Chondrocyte (in vitro differentiated cells): ENCODE measurements around the gene TUBB4B. TPM values are rescaled to one million over a fixed set of nuclear protein-coding genes. Genes with fewer than 3 reads are reported as not detected.

ENCODE experiments used
- DNase-seq: peaks from one replicate; pipeline ENCODE4 v3.0.0; 2021; ENCODE audit warnings: mixed read lengths, low spot score
- H3K27ac Mint-ChIP-seq: one replicate; pipeline ENCODE4 v1.8.0; 2021; ENCODE audit warnings: mild to moderate bottlenecking, moderate library complexity, mixed read lengths; ENCODE audit not compliant: unreplicated experiment
- H3K27me3 Mint-ChIP-seq: 2 replicates; pipeline ENCODE4 v1.8.0; 2021; ENCODE audit warnings: low read depth, mixed read lengths
- H3K36me3 Mint-ChIP-seq: 2 replicates; pipeline ENCODE4 v1.8.0; 2021; ENCODE audit warnings: low read depth, mixed read lengths
- H3K4me1 Mint-ChIP-seq: 2 replicates; pipeline ENCODE4 v1.8.0; 2021; ENCODE audit warnings: low read depth, mild to moderate bottlenecking, mixed read lengths
- H3K4me3 Mint-ChIP-seq: one replicate; pipeline ENCODE4 v1.8.0; 2021; ENCODE audit warnings: mild to moderate bottlenecking, moderate library complexity, mixed read lengths; ENCODE audit not compliant: unreplicated experiment
- H3K9me3 Mint-ChIP-seq: 2 replicates; pipeline ENCODE4 v1.8.0; 2021; ENCODE audit warnings: low read depth, mixed read lengths
- total RNA-seq: library from RNA; stranded (reverse); gene quantifications from 3 replicates; pipeline ENCODE4 v1.2.1, GENCODE V29; 2021
- TF ChIP-seq, protein P1 (sequence below): fragments of 200-600 bp; sonication (generic); IDR thresholded peaks from 2 replicates; pipeline ENCODE4 v1.5.0; 2021; ENCODE audit warnings: antibody characterized with exemption, mild to moderate bottlenecking, moderate library complexity

Gene TUBB4B
- total RNA-seq, 1 donor from 2014 or later: 117 TPM

DNA sequence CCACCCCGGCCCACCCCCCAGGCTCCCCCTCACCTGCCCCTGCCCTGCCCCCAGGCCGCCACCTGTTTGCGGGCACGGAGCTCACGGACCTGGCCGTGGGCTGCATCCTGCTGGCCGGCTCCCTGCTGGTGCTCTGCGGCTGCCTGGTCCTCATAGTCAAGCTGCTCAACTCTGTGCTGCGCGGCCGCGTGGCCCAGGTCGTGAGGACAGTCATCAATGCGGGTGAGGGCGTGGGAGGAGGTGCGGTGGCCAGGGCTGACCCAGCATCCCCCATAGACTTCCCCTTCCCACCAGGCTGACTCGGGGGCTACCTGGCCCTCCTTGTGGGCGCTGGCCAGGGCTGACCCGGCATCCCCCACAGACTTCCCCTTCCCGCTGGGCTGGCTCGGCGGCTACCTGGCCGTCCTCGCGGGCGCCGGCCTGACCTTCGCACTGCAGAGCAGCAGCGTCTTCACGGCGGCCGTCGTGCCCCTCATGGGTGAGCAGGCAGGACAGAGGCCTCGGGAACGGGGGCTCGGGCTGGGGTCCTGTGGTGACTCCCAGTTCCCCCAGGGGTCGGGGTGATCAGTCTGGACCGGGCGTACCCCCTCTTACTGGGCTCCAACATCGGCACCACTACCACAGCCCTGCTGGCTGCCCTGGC, 6.9 kb upstream of the TUBB4B start:
- no peak overlapping the region for H3K4me3 Mint-ChIP-seq
- TF ChIP-seq, protein P1, sequence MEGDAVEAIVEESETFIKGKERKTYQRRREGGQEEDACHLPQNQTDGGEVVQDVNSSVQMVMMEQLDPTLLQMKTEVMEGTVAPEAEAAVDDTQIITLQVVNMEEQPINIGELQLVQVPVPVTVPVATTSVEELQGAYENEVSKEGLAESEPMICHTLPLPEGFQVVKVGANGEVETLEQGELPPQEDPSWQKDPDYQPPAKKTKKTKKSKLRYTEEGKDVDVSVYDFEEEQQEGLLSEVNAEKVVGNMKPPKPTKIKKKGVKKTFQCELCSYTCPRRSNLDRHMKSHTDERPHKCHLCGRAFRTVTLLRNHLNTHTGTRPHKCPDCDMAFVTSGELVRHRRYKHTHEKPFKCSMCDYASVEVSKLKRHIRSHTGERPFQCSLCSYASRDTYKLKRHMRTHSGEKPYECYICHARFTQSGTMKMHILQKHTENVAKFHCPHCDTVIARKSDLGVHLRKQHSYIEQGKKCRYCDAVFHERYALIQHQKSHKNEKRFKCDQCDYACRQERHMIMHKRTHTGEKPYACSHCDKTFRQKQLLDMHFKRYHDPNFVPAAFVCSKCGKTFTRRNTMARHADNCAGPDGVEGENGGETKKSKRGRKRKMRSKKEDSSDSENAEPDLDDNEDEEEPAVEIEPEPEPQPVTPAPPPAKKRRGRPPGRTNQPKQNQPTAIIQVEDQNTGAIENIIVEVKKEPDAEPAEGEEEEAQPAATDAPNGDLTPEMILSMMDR: no peak
- H3K36me3 Mint-ChIP-seq: no peaks in the 10 kb centered on the region
- no peak overlapping the region for H3K27ac Mint-ChIP-seq
- H3K9me3 Mint-ChIP-seq: no peaks in the 10 kb centered on the region
- H3K27me3 Mint-ChIP-seq: no peaks in the 10 kb centered on the region
- peaks cover 4% of the 10 kb centered on the region for H3K4me1 Mint-ChIP-seq
- DNase-seq: no peak

DNA sequence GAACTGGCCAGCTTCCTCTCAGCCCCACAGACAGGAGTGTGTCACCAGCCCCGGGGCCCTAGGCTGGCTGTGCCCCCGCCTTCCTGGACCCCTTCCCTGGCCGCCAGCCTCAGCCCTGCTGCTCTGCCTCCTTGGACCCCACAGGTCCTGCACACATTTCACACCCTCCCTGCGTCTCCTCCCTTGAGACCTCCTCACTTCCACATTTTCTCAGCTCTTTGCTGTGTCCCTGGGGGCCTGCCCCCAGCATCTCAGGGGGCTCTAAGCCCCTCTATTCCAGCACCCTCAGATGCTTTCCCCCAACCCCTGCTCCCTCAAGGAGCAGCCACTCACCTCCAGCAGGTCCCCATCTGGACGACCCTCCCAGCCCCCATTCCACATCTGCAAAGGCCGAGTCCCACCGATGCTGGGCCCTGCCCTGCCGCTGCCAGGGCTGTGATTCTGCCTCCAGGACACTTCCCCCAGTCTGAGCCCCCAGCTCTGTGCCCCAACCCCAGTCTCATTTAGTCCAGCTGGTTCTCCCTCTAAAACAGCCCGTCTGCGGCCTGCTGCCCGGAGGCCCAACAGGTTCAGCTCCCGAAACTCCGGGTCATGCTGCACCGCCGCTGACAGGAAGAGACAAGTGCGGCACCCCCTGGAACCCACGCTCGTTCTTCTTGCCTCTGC, 6.2 kb upstream of the TUBB4B start:
- Mint-ChIP-seq H3K4me3 (no peak overlapping the region), H3K4me1 (peaks cover 9% of the 10 kb centered on the region), H3K27ac (no peak overlapping the region), H3K27me3 (no peaks in the 10 kb centered on the region), H3K9me3 (no peaks in the 10 kb centered on the region), H3K36me3 (no peaks in the 10 kb centered on the region)
- TF ChIP-seq, protein P1: no peak
- DNase-seq: no peak

DNA sequence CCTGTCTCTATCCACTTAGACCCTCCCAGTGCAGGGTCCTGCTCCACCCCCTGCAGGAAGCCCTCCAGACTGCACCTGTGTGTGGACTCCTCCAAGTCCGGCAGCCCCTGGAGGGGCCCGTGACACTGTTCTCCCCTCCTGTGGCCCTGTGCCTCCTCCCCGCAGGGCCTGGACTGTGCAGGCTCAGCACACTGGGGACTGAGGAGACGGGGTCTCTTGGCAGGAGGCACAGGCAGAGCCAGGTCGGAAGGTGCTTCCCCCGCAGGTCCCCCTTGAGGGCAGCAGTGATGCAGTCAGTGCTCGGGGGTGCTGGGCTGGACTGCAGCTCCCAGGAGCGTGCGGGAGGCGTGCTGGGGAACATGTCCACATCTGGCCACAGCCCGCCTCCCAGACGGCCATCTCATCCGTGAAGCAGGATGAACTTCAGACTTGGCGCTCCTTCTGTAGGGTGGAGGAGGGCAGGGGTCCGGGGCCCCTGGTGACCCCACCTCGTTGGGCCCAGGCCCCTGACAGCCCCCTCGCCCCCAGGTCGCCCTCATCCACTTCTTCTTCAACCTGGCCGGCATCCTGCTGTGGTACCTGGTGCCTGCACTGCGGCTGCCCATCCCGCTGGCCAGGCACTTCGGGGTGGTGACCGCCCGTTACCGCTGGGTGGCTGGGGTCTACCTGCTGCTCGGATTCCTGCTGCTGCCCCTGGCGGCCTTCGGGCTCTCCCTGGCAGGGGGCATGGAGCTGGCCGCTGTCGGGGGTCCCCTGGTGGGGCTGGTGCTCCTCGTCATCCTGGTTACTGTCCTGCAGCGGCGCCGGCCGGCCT, 5.5 kb upstream of the TUBB4B start:
- Mint-ChIP-seq H3K27me3 (no peaks in the 10 kb centered on the region), H3K36me3 (no peaks in the 10 kb centered on the region), H3K4me1 (peaks cover 11% of the 10 kb centered on the region), H3K9me3 (no peaks in the 10 kb centered on the region), H3K27ac (no peak overlapping the region), H3K4me3 (no peak overlapping the region)
- no peak for DNase-seq
- TF ChIP-seq, protein P1: no peak

DNA sequence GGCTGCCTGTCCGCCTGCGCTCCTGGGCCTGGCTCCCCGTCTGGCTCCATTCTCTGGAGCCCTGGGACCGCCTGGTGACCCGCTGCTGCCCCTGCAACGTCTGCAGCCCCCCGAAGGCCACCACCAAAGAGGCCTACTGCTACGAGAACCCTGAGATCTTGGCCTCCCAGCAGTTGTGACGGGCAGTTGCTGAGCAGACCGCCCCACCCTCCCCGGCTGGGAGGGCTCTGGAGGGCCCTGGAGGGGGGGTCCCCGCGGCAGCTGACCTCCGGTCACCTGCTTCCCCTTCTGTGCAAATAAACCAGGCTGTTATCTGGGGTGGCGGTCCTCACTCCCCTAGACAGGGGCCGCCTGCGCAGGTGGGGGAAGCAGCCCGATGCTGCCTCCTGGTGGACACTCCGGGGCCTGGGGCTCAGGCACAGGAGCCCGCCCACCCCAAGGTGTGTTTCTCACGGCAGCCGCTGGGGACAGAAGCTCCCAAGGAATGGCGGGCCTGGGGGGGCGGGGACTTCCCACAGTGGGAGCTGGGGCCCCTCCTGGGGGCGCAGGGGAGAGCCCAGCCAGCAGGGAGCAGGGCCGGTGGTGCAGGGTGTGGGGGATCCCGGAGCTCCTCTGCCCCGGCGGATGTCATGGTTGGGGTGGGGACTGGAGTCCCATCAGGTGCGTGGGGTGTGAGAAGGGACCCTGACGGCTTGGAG, 4.7 kb upstream of the TUBB4B start:
- DNase-seq: no peak
- no peaks in the 10 kb centered on the region for H3K9me3 Mint-ChIP-seq
- no peak overlapping the region for H3K4me3 Mint-ChIP-seq
- no peaks in the 10 kb centered on the region for H3K27me3 Mint-ChIP-seq
- TF ChIP-seq, protein P1: peak; percentile 99
- H3K4me1 Mint-ChIP-seq: peaks cover 11% of the 10 kb centered on the region
- no peak overlapping the region for H3K27ac Mint-ChIP-seq
- H3K36me3 Mint-ChIP-seq: no peaks in the 10 kb centered on the region

DNA sequence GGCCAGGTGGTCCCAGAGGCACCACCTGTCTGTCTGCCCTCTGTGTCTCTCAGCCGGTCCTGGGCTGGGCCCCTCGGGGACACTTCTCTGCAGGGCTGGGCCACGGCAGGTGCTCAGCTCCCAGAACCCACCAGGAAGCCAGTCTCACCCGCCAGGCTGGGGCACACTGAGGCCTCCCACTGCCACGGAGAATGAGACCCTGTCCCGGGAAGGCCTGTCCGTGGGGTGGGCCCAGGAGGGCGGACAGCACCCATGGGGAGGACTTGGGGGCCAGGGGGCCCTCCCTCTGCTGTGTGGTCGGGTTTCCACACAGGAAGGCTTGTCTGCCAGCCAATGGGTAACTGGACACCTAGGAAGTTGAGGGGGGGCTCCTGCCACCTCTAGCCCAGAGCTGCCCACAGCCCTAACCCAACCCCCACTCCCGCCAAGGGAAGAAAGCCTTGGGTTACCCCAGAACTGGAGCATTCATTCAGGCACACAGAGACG, 4.1 kb upstream of the TUBB4B start:
- no peak for DNase-seq
- no peak overlapping the region for H3K27ac Mint-ChIP-seq
- H3K4me3 Mint-ChIP-seq: no peak overlapping the region
- TF ChIP-seq, protein P1: peak; percentile 43
- no peaks in the 10 kb centered on the region for H3K9me3 Mint-ChIP-seq
- H3K27me3 Mint-ChIP-seq: no peaks in the 10 kb centered on the region
- H3K4me1 Mint-ChIP-seq: peaks cover 11% of the 10 kb centered on the region
- no peaks in the 10 kb centered on the region for H3K36me3 Mint-ChIP-seq
